Liver (tissue), 3 donors: ENCODE results near the gene TNNC2.

Experiments used
- ATF3 ChIP-seq: IDR thresholded peaks from 2 replicates; pipeline ENCODE4 v1.6.1; 2016; ENCODE audit warnings: antibody characterized with exemption
- FOXA1 ChIP-seq: IDR thresholded peaks from 2 replicates; pipeline ENCODE4 v1.6.1; 2016; ENCODE audit warnings: antibody characterized with exemption
- RAD21 ChIP-seq, 2 donors: IDR thresholded peaks; 2 replicates each; pipeline ENCODE4 v1.6.1; 2016; ENCODE audit warnings: antibody characterized with exemption in 2 of 2, mild to moderate bottlenecking in 2 of 2
- RXRA ChIP-seq, 2 donors: IDR thresholded peaks; 2 replicates each; pipeline ENCODE4 v1.6.1; 2017 to 2018; ENCODE audit warnings: antibody characterized with exemption in 2 of 2, mild to moderate bottlenecking in 1 of 2
- SP1 ChIP-seq: IDR thresholded peaks from 2 replicates; pipeline ENCODE4 v1.6.1; 2018; ENCODE audit warnings: antibody characterized with exemption, mild to moderate bottlenecking
- TAF1 ChIP-seq: conservative IDR thresholded peaks from 2 replicates; pipeline ENCODE4 v1.6.1; 2016; ENCODE audit warnings: antibody characterized with exemption, mild to moderate bottlenecking
- YY1 ChIP-seq: IDR thresholded peaks from 2 replicates; pipeline ENCODE4 v1.6.1; 2016; ENCODE audit warnings: antibody characterized with exemption, mild to moderate bottlenecking
- TF ChIP-seq, protein P1 (sequence below): IDR thresholded peaks from 2 replicates; pipeline ENCODE4 v1.6.1; 2016; ENCODE audit warnings: antibody characterized with exemption, mild to moderate bottlenecking
- TF ChIP-seq, protein P2 (sequence below): fragments of 150-350 bp; IDR thresholded peaks from 2 replicates; pipeline ENCODE4 v1.5.1; 2017; ENCODE audit warnings: improper control_type of control experiment, low read depth, low read length; ENCODE audit not compliant: missing input control
- TF ChIP-seq, protein P3 (sequence below): IDR thresholded peaks from 2 replicates; pipeline ENCODE4 v1.6.1; 2016; ENCODE audit warnings: antibody characterized with exemption
- donor health status: healthy.
- donor health status: healthy.

GRCh38 chr20:45775411-45775810, 51.7 kb downstream of the TNNC2 start:
- TF ChIP-seq, protein P1, sequence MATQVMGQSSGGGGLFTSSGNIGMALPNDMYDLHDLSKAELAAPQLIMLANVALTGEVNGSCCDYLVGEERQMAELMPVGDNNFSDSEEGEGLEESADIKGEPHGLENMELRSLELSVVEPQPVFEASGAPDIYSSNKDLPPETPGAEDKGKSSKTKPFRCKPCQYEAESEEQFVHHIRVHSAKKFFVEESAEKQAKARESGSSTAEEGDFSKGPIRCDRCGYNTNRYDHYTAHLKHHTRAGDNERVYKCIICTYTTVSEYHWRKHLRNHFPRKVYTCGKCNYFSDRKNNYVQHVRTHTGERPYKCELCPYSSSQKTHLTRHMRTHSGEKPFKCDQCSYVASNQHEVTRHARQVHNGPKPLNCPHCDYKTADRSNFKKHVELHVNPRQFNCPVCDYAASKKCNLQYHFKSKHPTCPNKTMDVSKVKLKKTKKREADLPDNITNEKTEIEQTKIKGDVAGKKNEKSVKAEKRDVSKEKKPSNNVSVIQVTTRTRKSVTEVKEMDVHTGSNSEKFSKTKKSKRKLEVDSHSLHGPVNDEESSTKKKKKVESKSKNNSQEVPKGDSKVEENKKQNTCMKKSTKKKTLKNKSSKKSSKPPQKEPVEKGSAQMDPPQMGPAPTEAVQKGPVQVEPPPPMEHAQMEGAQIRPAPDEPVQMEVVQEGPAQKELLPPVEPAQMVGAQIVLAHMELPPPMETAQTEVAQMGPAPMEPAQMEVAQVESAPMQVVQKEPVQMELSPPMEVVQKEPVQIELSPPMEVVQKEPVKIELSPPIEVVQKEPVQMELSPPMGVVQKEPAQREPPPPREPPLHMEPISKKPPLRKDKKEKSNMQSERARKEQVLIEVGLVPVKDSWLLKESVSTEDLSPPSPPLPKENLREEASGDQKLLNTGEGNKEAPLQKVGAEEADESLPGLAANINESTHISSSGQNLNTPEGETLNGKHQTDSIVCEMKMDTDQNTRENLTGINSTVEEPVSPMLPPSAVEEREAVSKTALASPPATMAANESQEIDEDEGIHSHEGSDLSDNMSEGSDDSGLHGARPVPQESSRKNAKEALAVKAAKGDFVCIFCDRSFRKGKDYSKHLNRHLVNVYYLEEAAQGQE: no peak
- TF ChIP-seq, protein P2, sequence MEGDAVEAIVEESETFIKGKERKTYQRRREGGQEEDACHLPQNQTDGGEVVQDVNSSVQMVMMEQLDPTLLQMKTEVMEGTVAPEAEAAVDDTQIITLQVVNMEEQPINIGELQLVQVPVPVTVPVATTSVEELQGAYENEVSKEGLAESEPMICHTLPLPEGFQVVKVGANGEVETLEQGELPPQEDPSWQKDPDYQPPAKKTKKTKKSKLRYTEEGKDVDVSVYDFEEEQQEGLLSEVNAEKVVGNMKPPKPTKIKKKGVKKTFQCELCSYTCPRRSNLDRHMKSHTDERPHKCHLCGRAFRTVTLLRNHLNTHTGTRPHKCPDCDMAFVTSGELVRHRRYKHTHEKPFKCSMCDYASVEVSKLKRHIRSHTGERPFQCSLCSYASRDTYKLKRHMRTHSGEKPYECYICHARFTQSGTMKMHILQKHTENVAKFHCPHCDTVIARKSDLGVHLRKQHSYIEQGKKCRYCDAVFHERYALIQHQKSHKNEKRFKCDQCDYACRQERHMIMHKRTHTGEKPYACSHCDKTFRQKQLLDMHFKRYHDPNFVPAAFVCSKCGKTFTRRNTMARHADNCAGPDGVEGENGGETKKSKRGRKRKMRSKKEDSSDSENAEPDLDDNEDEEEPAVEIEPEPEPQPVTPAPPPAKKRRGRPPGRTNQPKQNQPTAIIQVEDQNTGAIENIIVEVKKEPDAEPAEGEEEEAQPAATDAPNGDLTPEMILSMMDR: no peak
- no peak for TF ChIP-seq RAD21 (IDR thresholded peaks at IDR 0.05)
- no peak for TF ChIP-seq TAF1
- no peak for TF ChIP-seq SP1
- TF ChIP-seq FOXA1: no peak
- TF ChIP-seq YY1: no peak
- TF ChIP-seq ATF3: no peak
- no peak for TF ChIP-seq RXRA (IDR thresholded peaks at IDR 0.05)
- TF ChIP-seq, protein P3, sequence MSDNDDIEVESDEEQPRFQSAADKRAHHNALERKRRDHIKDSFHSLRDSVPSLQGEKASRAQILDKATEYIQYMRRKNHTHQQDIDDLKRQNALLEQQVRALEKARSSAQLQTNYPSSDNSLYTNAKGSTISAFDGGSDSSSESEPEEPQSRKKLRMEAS: no peak
